ENCODE data around the gene CKM. TPM values are rescaled to one million over a fixed set of nuclear protein-coding genes. Genes with fewer than 3 reads are reported as not detected.

Gene CKM
- total and polyA plus RNA-seq, 10 of the 15 experiments (the other 5 are each of a cell fraction or from before 2014, with no cell fraction given): 0.08 to 0.14 (median 0.13) TPM; not detected in 5

DNA sequence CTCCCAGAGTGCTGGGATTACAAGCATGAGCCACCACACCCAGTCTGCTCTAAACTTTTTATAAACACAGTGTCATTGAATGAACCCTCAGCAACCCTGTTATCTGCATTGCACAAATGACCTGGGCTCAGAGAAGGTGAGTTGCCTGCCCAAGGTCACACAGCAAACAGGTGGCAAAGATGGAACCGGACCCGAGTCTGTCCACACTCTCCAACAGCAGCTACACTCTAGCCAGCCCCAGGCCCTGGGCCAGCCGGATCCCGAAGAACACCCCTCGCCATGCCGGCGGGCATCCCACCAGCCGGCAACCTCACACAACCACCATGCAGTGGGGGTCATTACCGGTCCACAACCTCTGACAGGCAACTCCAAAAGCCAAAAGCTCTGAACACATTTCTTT, 33.2 kb upstream of the CKM start:
- FAIRE-seq (no peak), ATAC-seq (no peak), DNase-seq (ENCODE audit: low read depth, low spot score) (no peak)
- H4K20me1 ChIP-seq (ENCODE audit: control insufficient read depth, insufficient read depth): no peaks in the 10 kb centered on the region
- peaks cover 3 to 6% of the 10 kb centered on the region in 2 experiments for H3K36me3 ChIP-seq (ENCODE audit: control insufficient read depth in 2 of 2, insufficient read depth in 2 of 2, low read length in 1 of 2)
- no peak for TF ChIP-seq SREBF1 (IDR thresholded peaks at IDR 0.05; ENCODE audit: low read length)
- H3K9me3 ChIP-seq (replicated peaks; ENCODE audit: control insufficient read depth, insufficient read depth, low read length): no peaks in the 10 kb centered on the region
- no peak overlapping the region for H3K27ac ChIP-seq (ENCODE audit: control insufficient read depth, insufficient read depth)
- ChIA-PET POLR2A (no interaction called here), SMC1A (ENCODE audit: uncharacterized antibody, unreplicated experiment) (no interaction called here), RAD21 (ENCODE audit: unreplicated experiment) (no interaction called here), CTCF (no interaction called here)
- H3K9ac ChIP-seq (ENCODE audit: control insufficient read depth, insufficient read depth, low read length): no peak overlapping the region
- no peaks in the 10 kb centered on the region for H3K79me2 ChIP-seq (ENCODE audit: control insufficient read depth, insufficient read depth, low read length)
- over 99% methylated on average over 9 of the region's 9 CpGs for WGBS (ENCODE audit: insufficient coverage, insufficient replicate concordance, low lambda C conversion rate, missing lambda C conversion rate)
- no peak overlapping the region for H3K4me2 ChIP-seq (ENCODE audit: control insufficient read depth, insufficient read depth)
- H3K27me3 ChIP-seq (replicated peaks in 1 of 2; ENCODE audit: control insufficient read depth in 2 of 2, insufficient read depth in 2 of 2, low read length in 1 of 2): no peaks in the 10 kb centered on the region
- in situ Hi-C loops (cut with MboI): no loop called here
- no peaks in the 10 kb centered on the region for H3K4me1 ChIP-seq (ENCODE audit: control insufficient read depth, insufficient read depth, low read length)
- no TSS peak for BruUV-seq (replicated peaks)
- no peak overlapping the region for H3K4me3 ChIP-seq
- intact Hi-C loops (cut with micrococcal nuclease; ENCODE audit: unreplicated experiment): no loop called here
- H2AFZ ChIP-seq (ENCODE audit: control insufficient read depth, low read depth, low read length): no peak overlapping the region

DNA sequence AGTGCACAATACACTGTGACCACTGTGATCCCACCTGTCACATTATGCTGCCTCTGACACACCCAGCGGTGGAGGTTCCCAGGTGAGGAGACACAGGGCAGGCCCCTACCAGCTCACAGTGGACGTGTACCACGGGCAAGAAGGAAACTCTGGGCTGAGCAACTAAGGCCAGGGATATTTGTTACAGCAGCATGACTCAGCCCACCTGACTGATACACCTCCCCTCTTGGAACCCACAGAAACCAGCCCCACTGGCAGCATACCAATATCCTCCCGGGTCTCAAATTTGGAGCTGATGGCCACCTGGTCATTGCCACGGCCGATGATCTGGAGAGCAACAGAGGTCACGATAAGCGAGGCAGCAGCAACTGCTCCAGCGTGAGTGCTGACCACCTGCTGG, 32.7 kb upstream of the CKM start:
- intact Hi-C loops (cut with micrococcal nuclease; ENCODE audit: unreplicated experiment) (no loop called here), in situ Hi-C loops (cut with MboI) (no loop called here)
- H3K4me1 ChIP-seq (ENCODE audit: control insufficient read depth, insufficient read depth, low read length): no peaks in the 10 kb centered on the region
- TF ChIP-seq ZNF274 (IDR thresholded peaks at IDR 0.05; ENCODE audit: insufficient read depth, insufficient read length): no peak
- TF ChIP-seq JUND (IDR thresholded peaks at IDR 0.05; ENCODE audit: low read depth, low read length): no peak
- TF ChIP-seq KDM1A (IDR thresholded peaks at IDR 0.05; ENCODE audit: borderline replicate concordance): no peak
- TF ChIP-seq, protein P1, sequence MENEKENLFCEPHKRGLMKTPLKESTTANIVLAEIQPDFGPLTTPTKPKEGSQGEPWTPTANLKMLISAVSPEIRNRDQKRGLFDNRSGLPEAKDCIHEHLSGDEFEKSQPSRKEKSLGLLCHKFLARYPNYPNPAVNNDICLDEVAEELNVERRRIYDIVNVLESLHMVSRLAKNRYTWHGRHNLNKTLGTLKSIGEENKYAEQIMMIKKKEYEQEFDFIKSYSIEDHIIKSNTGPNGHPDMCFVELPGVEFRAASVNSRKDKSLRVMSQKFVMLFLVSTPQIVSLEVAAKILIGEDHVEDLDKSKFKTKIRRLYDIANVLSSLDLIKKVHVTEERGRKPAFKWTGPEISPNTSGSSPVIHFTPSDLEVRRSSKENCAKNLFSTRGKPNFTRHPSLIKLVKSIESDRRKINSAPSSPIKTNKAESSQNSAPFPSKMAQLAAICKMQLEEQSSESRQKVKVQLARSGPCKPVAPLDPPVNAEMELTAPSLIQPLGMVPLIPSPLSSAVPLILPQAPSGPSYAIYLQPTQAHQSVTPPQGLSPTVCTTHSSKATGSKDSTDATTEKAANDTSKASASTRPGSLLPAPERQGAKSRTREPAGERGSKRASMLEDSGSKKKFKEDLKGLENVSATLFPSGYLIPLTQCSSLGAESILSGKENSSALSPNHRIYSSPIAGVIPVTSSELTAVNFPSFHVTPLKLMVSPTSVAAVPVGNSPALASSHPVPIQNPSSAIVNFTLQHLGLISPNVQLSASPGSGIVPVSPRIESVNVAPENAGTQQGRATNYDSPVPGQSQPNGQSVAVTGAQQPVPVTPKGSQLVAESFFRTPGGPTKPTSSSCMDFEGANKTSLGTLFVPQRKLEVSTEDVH (IDR thresholded peaks at IDR 0.05; ENCODE audit: low read depth, partially characterized antibody): no peak
- no peaks in the 10 kb centered on the region for H3K27me3 ChIP-seq (replicated peaks in 1 of 2; ENCODE audit: control insufficient read depth in 2 of 2, insufficient read depth in 2 of 2, low read length in 1 of 2)
- no peaks in the 10 kb centered on the region for H3K9me3 ChIP-seq (replicated peaks; ENCODE audit: control insufficient read depth, insufficient read depth, low read length)
- no peak overlapping the region for H2AFZ ChIP-seq (ENCODE audit: control insufficient read depth, low read depth, low read length)
- H3K4me3 ChIP-seq: no peak overlapping the region
- SMC1A ChIA-PET (ENCODE audit: uncharacterized antibody, unreplicated experiment): no interaction called here
- H3K79me2 ChIP-seq (ENCODE audit: control insufficient read depth, insufficient read depth, low read length): no peaks in the 10 kb centered on the region
- DNase-seq (ENCODE audit: low read depth, low spot score): no peak
- WGBS (ENCODE audit: insufficient coverage, insufficient replicate concordance, low lambda C conversion rate, missing lambda C conversion rate): 98% methylated on average over 9 of the region's 9 CpGs
- RAD21 ChIA-PET (ENCODE audit: unreplicated experiment): no interaction called here
- no peak for FAIRE-seq
- H3K4me2 ChIP-seq (ENCODE audit: control insufficient read depth, insufficient read depth): no peak overlapping the region
- BruUV-seq (replicated peaks): no TSS peak
- CTCF ChIA-PET: interaction anchor here (0.9 kb wide), 1 partner anchor 17 kb away, joined by 3 read pairs; no protein-coding TSS in a partner anchor
- no peaks in the 10 kb centered on the region for H4K20me1 ChIP-seq (ENCODE audit: control insufficient read depth, insufficient read depth)
- peaks cover 3 to 6% of the 10 kb centered on the region in 2 experiments for H3K36me3 ChIP-seq (ENCODE audit: control insufficient read depth in 2 of 2, insufficient read depth in 2 of 2, low read length in 1 of 2)
- H3K27ac ChIP-seq (ENCODE audit: control insufficient read depth, insufficient read depth): no peak overlapping the region
- POLR2A ChIA-PET: no interaction called here
- H3K9ac ChIP-seq (ENCODE audit: control insufficient read depth, insufficient read depth, low read length): no peak overlapping the region
- no peak for ATAC-seq
